ENCODE data around the gene ITGA1. TPM values are rescaled to one million over a fixed set of nuclear protein-coding genes. Genes with fewer than 3 reads are reported as not detected.
"Not testable (repeated sequence)": the region's sequence is repeated elsewhere in the genome, so short reads cannot be mapped to it uniquely, and the experiment has no call there.

Gene ITGA1
- total RNA-seq, 1 donor from 2014 or later: 4.5 TPM

DNA sequence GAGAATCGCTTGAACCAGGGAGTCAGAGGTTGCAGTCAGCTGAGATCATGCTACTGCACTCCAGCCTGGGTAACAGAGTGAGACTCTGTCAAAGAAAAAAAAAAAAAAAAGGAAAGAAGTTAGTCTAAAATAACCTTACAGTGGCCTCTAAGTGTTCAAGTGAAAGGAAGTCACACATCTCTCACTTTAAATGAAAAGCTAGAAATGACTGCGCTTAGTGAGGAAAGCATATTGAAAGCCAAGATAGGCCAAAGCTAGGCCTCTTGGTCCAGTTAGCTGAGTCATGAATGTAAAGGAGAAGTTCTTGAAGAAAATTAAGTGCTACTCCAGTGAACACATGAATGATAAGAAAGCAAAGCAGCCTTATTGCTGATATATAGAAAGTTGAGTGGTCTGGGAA is 38.1 kb downstream of the ITGA1 start:
- DNase-seq (ENCODE audit: low spot score in 2 of 2) (no peak), FAIRE-seq (no peak)

DNA sequence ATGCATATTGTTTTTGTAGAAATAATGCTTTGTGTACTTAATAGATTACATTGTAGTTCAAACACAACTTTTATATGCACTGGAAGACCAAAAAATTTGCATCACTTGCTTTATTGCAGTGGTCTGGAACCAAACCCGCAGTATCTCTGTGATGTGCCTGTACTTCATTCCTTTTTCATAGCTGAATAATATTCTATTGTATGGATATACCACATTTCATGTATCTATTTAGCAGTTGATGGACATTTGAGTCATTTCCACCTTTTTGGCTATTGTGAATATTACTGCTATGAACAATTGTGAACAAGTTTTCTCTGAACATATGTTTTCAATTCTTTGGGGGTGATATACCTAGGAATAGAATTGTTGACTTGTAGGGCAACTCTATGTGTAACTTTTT is 40.1 kb downstream of the ITGA1 start:
- FAIRE-seq: no peak
- no peak for DNase-seq (ENCODE audit: low spot score in 2 of 2)

- no peak for FAIRE-seq
- DNase-seq (ENCODE audit: low spot score in 2 of 2): no peak
Observed at GRCh38 chr5:52829664-52830063, 41.9 kb downstream of the ITGA1 start.

DNA sequence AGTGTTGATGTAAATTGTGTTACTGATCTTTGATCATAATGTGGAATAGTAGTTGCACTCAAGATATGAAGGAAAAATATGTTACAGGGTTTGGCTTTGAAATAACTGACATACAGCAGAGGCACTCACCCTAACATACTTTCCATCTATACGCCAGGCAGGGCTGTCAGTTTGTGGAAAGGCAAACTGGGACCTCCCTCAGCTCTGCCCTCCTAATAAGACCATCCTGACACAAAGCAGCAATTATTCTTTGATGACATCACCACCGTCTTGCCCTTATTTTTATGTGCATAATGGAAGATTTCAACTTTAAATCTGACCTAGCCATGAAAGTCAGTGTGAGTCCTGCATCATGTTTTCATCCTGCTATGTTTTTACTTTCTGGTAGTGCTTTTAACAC is 42.9 kb downstream of the ITGA1 start:
- DNase-seq (ENCODE audit: low spot score in 2 of 2): no peak

GRCh38 chr5:52831786-52832511 is 44.2 kb downstream of the ITGA1 start:
- DNase-seq (ENCODE audit: low spot score in 2 of 2): no peak
- FAIRE-seq: no peak

More for the DNA sequence above, 42.9 kb downstream of the ITGA1 start:
- no peak for FAIRE-seq

DNA sequence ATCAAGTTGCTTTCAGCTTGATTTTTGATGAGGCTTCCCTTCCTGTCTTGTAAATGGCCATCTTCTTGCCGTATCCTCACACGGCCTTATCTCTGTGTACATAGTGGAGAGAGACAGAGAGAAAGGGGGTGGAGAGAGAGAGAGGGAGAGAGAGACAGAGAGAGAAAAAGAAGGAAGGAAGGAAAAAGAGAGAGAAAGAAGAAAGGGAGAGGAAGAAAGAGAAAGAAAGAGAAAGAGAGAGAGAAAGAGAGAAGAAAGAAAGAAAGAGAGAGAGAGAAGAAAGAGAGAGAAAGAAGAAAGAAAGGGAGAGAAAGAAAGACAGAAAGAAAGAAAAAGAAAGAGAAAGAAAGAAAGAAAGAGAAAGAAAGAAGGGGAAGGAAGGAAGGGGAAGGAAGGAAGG is 46.6 kb downstream of the ITGA1 start:
- no peak for DNase-seq (ENCODE audit: low spot score in 2 of 2)
- FAIRE-seq: no peak

DNA sequence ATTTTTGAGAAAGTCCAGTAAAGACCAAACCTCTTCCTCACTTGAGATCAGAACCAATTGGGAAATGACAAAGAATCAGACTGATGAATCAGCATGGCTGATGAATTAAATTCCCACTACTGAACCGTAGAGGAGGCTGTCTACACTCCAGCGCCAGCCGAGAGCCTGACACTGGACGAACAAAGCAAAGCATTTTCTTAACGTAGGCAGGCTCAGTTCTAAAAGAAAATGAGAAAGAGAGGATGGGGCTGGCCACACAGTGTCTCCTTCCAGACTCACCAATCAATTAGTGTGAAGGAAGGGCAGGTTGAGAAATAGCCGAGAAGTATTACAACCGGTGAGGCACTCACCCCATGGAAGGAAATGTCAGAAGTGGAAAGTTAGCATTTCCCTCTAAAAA is 49.4 kb downstream of the ITGA1 start:
- DNase-seq (ENCODE audit: low spot score in 2 of 2) (no peak), FAIRE-seq (no peak)

- DNase-seq (ENCODE audit: low spot score in 2 of 2) (no peak), FAIRE-seq (no peak)
Observed at GRCh38 chr5:52837591-52838001, 49.9 kb downstream of the ITGA1 start.

DNA sequence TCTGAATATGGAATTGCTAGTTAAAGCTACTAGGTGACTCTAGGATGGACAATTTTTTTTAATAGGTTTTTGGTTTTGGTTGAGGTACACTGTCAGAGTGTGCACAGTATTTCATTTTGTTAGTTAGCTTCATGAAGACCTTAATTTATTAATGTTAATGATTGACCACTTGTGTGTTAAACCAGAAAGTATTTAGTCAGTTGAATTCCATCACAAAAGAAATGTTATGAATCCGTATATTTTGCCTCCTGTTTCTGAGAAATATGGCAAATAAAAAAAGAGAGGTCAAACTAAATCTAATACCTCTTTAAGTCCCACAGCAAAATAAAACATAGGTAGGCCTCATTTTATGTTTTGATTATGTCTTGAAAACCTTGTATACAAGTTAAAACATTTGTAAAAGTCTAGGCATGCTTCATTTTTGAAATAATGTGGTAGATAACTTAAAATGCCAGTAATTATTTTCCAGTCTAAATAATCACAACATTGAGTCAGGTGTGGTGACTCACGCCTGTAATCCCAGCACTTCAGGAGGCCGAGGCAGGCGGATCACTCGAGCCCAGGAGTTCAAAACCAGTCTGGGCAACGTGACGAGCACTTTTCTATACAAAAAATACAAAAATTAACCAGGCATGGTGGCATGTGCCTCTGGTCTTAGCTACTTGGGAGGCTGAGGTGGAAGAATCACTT is 50.8 kb downstream of the ITGA1 start:
- no peak for FAIRE-seq

GRCh38 chr5:52839285-52839684 is 51.6 kb downstream of the ITGA1 start:
- no peak for FAIRE-seq

More for the DNA sequence above, 50.8 kb downstream of the ITGA1 start:
- no peak for DNase-seq (ENCODE audit: low spot score in 2 of 2)

GRCh38 chr5:52840277-52841050 is 52.7 kb downstream of the ITGA1 start:
- DNase-seq (ENCODE audit: low spot score in 2 of 2): no peak

More at GRCh38 chr5:52839285-52839684, 51.6 kb downstream of the ITGA1 start:
- DNase-seq (ENCODE audit: low spot score in 2 of 2): no peak

GRCh38 chr5:52841114-52841513 is 53.4 kb downstream of the ITGA1 start:
- no peak for FAIRE-seq
- DNase-seq (ENCODE audit: low spot score in 2 of 2): no peak

More at GRCh38 chr5:52840277-52841050, 52.7 kb downstream of the ITGA1 start:
- FAIRE-seq: no peak

DNA sequence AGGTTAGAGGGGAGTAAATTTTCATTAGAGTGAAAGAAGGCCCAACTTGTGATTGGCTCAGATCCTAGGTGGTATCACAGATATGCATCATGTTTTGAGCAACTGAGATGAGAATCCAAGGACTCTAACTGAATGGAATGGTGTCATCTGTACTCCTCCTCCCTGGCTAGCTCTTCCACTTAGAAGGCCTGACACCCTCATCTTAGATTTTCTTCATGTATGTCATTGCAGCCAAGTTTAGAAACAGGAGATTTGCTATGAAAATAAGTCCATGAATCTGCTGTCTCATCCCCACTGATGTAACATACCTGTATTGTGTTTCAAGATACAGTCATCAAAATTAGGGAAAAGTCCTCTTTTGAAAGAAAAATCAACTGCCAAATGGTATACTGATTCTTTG is 54.4 kb downstream of the ITGA1 start:
- DNase-seq (ENCODE audit: low spot score in 2 of 2) (no peak), FAIRE-seq (no peak)

- DNase-seq (ENCODE audit: low spot score in 2 of 2): no peak
- no peak for FAIRE-seq
Observed at GRCh38 chr5:52844885-52845284, 57.2 kb downstream of the ITGA1 start.

DNA sequence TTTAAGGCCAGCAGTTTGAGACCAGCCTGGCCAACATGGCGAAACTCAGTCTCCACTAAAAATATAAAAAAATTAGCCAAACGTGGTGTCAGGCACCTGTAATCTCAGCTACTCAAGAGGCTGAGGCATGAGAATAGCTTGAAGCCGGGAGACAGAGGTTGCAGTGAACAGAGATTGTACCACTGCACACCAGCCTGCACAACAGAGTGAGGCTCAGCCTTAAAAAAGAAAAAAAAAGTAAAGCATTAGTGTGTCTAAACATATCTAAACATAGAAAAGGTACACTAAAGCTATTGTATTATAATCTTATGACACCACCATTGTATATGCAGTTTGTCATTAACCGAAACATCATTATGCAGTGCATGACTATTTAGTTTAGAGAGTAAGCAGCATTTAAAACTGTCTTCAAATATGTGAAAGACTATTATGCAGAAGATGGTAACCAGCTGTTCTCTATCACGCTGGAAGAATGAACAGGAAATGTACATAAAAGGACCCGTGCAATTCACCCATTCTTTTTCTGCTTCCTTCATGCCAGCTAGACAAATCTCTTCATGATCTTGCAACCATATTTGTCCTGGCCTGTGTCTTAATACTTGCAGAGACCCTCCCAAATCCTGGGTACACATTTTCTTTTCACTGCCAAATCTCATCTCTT is 58.6 kb downstream of the ITGA1 start:
- DNase-seq (ENCODE audit: low spot score in 2 of 2): no peak
- FAIRE-seq: no peak

GRCh38 chr5:52848688-52849087 is 61.0 kb downstream of the ITGA1 start:
- FAIRE-seq: not testable (repeated sequence)

DNA sequence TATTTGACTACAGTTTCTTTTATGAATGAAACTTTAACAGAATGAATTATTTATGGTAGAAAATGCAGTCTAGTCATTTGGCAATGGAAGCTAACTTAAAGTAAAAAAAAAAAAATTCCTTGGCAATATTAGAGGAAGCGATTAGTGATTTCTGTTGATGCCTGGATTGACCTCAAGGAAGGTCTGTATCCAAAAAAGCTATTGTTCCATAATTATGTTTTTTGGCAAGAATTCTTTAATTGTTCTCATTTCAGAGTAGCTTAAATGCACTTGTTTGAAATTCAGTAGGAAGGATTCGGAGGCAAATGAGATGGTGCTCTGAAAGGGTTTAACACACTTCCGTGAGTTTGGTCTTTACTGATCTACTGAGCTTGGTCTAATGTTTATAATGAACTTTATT is 61.8 kb downstream of the ITGA1 start:
- FAIRE-seq (no peak), DNase-seq (ENCODE audit: low spot score in 2 of 2) (no peak)

More at GRCh38 chr5:52848688-52849087, 61.0 kb downstream of the ITGA1 start:
- DNase-seq (ENCODE audit: low spot score in 2 of 2): not testable (repeated sequence)

- DNase-seq (ENCODE audit: low spot score in 2 of 2) (no peak), FAIRE-seq (no peak)
Observed at GRCh38 chr5:52853650-52854049, 65.9 kb downstream of the ITGA1 start.

DNA sequence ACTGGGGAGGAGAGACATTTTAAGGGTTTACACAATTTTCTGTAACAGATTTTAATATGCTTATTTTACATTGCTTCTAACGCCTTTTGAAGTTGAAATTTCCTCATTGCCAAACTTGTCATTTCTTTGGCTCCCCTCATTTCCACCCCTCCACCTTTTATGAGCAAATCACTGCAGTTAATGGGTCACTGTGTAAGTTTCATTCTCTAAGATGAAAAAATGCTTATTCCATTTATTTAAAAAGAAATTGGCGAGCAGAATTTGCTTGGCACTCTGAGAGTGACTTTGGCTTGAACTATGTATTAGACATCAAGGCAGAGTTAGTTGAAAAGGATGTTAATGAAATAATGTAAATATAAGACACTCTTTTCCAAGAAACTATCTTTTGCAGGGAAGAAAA is 66.6 kb downstream of the ITGA1 start:
- DNase-seq (ENCODE audit: low spot score in 2 of 2) (no peak), FAIRE-seq (no peak)

DNA sequence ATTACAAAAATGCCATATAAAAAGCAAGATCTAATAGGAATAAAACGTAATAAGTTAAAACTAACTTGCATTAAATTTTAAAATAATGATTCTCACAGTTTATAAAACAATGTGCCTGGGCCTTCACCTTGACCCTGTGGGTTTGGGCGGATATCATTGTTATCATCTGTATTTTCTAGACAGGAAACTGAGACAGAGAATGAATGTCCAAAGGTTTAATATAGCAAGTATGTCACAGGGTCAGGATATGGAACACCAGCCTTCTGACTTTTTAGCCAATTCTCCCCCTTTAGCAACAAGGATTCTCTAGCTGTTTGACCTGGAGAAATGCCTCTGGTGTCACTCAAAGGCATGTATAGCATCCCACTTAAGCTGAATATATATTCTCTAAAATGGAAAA is 67.2 kb downstream of the ITGA1 start:
- DNase-seq (ENCODE audit: low spot score in 2 of 2) (no peak), FAIRE-seq (no peak)

GRCh38 chr5:52856564-52856963 is 68.8 kb downstream of the ITGA1 start:
- DNase-seq (ENCODE audit: low spot score in 2 of 2) (no peak), FAIRE-seq (no peak)

All from frontal cortex (tissue), 4 donors.